ENCODE results near the gene ZNF521.

DNA sequence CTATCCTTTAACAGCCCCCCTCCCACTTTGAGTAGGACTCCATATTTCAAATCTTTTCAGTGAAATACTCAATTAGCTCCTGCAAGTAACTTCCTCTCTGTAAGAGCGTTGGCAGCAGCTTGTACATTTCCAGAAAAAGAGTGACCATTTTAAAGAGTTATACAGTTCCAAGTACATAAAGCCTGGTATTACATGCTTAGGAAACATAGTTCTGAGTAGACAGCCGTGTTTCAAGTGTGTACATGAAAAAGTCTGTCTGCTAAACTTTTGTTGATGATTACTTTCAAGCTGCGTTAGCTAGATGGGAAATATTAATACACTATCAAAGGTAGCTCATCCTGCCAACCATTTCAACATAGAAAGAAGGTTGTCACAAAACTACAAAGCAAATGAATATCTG is 112.8 kb downstream of the ZNF521 start:
- TF ChIP-seq EP300 (IDR thresholded peaks at IDR 0.05) = no peak
- TF ChIP-seq, protein P1, sequence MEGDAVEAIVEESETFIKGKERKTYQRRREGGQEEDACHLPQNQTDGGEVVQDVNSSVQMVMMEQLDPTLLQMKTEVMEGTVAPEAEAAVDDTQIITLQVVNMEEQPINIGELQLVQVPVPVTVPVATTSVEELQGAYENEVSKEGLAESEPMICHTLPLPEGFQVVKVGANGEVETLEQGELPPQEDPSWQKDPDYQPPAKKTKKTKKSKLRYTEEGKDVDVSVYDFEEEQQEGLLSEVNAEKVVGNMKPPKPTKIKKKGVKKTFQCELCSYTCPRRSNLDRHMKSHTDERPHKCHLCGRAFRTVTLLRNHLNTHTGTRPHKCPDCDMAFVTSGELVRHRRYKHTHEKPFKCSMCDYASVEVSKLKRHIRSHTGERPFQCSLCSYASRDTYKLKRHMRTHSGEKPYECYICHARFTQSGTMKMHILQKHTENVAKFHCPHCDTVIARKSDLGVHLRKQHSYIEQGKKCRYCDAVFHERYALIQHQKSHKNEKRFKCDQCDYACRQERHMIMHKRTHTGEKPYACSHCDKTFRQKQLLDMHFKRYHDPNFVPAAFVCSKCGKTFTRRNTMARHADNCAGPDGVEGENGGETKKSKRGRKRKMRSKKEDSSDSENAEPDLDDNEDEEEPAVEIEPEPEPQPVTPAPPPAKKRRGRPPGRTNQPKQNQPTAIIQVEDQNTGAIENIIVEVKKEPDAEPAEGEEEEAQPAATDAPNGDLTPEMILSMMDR (IDR thresholded peaks at IDR 0.05) = no peak
